Activated CD8-positive, alpha-beta memory T cell treated with anti-CD3 and anti-CD28 coated beads for 4 hours (primary cell): ENCODE results near the gene TAS2R40.
A peak's percentile ranks its signal among the peaks of the same experiment; 100 is the strongest.
"Not testable (repeated sequence)": the region's sequence is repeated elsewhere in the genome, so short reads cannot be mapped to it uniquely, and the experiment has no call there.

ENCODE experiments used
- DNase-seq, 2 donors: peaks; one replicate each; pipeline ENCODE4 v3.0.0-alpha.2; 2020; ENCODE audit warnings: low read depth in 2 of 2

The TAS2R40 gene

DNA sequence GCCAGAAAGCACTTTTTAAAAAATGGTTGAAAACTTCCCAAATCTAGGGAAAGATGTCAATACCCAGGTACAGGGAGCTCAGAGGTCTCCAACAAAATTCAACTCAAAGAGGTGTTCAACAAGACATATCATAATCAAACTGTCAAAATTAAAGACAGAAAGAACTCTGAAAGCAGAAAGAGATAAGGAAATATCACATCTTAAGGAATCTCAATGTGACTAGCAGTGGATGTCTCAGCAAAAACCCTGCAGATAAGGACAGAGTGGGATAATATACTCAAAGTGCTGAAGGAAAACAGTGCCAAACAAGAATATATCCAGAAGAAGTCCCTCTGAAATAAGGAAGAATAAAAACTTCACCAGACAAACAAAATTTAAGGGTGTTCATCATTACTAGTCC lies 28.4 kb downstream of the TAS2R40 start:
- no peak for DNase-seq

- DNase-seq = no peak
Measured at GRCh38 chr7:143250822-143251221, 29.0 kb downstream of the TAS2R40 start.

DNA sequence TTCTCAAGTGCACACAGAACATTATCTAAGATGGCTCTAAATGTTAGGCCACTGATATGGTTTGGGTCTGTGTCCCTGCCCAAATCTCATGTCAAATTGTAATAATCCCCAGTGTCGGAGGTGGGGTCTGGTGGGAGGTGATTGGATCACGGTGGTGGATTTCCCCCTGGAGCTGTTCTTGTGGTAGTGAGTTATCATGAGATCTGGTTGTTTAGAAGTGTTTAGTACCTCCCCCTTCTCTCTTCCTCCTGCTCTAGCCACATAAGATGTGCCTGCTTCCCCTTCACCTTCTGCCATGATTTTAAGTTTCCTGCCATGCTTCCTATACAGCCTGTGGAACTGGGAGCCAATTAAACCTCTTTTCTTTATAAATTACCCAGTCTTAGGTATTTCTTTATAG lies 30.2 kb downstream of the TAS2R40 start:
- no peak for DNase-seq

DNA sequence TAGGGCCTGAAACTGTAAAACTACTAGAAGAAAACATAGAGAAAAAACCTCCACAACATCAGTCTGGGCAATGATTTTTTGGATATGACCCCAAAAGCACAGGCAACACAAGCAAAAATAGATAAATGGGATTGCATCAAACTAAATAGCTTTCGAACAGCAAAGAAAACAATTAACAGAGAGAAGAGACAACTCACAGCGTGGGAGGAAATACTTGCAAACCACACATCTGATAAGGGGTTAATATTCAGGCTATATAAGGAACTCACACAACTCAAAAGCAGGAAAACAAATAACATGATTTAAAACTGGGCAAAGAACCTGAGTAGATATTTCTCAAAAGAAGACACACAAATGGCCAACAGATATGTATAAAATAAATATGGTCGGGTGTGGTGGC lies 33.7 kb downstream of the TAS2R40 start:
- DNase-seq = no peak

DNA sequence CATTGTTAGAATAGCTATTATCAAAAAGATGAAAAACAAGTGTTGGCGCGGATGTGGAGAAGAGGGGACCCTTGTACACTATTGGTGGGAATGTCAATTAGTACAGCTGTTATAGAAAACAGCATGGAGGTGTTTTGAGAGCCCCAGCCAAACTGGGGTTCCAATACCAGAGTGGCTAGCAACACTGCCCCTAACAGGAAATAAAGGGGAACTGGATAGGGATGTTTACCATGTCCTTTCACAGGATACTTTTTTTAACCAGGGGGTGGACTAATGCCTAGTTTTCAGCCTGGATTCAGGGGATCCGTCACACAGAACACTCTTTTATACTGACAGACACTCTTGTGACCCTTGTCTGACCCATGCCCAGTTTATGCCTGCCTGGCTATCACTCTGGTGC lies 34.5 kb downstream of the TAS2R40 start:
- no peak for DNase-seq

DNA sequence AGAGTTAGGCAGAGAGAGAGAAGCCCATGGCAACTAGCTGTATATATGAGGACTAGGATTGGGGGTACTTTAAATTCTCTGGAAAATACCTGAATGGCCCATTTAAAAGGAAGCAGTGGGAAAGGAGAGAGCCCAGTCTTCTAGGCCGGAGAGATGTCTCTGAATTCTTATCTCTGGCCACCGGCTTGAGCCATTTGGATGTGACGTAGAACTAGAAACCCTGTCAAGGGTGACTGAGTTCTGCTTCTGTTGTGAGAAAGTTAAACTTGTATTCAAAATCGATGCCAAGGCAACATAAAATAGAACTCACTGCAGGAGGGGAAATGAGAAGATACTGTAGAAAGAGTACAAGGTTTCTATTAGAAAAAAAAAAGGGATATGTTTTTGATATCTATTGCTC lies 35.1 kb downstream of the TAS2R40 start:
- DNase-seq = no peak

DNA sequence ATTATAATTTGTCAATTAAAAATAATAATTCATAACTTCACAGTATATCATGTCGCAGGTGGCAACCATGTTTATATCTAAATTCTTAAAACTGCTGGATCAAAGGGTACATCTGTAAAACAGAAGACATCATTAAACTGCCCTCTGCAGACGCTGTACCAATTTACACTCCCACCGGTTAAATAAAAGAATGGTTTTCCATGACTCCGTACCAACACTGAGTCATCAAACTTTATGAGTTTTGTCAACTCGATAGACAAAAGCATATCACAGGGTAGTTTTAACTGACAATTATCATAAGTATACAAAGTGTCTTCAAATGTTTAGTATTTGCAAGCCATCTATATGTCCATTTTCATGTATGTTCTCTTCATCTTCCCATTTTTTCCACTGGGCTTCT lies 35.7 kb downstream of the TAS2R40 start:
- no peak for DNase-seq

DNA sequence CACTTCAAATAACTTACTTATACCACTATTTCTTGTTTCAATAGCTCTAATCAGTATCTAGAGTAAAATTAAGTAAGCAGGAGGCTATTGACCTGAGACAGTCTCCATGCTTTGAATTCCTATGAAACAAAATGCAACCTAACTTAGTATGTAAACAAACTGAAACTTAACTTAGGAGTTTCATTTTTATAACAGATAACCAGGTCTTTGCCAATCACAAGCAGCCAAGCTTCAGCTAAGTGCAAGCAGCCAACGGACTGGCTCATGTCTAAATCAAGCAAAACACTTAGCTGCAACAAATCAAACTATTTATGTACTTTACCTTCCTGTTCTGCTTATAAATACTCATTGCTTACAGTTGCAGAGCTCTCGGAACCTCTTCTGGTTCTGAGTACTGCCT lies 37.0 kb downstream of the TAS2R40 start:
- no peak for DNase-seq

- DNase-seq = no peak
Measured at GRCh38 chr7:143259765-143260164, 37.9 kb downstream of the TAS2R40 start.

DNA sequence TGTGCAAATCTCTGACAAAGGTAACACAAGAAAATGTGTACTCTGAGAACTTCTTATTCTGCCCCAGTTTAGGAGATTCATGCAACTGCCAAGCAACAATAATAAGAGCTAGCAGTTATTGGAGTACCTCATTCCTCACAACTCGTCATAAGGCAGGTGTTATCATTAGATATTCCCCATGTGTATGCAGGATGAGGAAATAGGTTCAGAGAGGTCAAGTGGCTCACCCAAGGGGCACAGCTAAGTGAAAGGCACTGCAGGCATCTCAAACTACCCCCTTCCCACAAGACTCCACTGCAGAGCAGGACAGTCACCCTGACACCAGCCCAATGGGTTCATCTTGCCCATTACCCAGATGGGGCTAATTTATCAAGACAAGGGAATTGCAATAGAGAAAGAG lies 40.1 kb downstream of the TAS2R40 start:
- DNase-seq = no peak

GRCh38 chr7:143263266-143264195 lies 41.7 kb downstream of the TAS2R40 start, which contains the start of gene GSTK1:
GSTK1 (plus strand) TSS chr7:143263441; CDS start chr7:143263514, 73 bp downstream.
- DNase-seq = peak; percentile 56 to 64

DNA sequence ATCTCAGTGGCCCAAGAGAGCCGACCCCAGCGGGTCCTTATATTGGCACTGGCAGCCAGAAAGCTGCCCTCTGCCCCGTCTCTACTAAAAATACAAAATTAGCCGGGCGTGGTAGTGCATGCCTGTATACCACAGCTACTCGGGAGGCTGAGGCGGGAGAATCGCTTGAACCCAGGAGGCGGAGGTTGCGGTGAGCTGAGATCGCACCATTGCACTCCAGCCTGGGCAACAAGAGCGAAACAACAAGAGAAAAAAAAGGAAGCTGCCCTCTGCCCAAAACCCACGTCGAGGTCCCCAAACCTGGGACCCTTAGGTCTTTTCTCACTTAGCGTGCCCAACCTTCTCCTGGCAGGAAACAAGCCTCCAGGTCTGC lies 42.3 kb downstream of the TAS2R40 start:
- not testable (repeated sequence) for DNase-seq

DNA sequence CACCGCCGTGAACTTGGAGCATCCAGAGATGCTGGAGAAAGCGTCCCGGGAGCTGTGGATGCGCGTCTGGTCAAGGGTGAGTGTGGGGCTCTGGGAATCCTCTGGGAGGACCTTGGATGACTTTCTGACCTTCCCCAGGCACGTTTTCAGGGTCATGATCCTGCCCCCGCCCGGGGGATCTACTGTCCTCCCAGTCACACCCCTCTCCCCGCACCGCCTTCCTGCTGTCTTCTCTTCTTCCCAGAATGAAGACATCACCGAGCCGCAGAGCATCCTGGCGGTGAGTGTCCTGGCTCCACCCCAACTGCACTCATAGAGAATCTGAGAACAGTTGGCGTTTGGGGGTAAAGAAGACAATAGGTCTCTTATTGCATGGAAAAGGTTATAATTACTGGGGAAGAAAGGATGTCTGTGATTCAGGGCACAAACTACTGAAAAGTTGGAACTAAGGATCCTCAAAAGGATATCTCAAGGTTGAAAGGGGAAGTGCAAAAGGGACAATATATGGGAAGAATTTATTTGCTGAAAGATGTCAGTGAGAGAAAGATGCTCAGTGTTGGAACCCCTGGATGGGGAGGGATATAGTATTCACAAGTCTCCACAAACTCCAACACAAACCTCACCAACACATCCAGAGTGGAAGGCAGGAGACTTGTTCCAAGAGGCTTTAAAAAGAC lies 43.3 kb downstream of the TAS2R40 start:
- no peak for DNase-seq

GRCh38 chr7:143269251-143269650 lies 47.4 kb downstream of the TAS2R40 start:
- DNase-seq = no peak

DNA sequence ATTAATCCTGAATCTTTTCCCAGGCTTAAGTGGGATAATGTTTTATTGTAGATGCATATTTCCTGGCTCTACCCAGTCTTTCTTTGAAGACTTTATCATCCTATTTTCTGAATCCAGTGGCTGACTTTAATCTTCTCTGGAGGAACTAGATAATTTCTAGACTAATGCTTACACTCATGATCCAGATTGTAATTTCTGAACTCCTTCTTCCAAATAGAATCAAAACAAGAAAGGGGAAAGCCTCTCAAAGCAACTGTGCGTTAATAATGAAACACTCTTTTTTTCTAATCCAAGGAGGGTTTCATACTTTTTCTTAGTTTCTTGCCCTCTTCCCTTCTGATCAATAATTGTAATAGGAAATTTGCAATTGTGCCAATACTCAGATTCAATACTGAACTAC lies 49.4 kb downstream of the TAS2R40 start:
- DNase-seq = no peak
